GM18858 (cell line): ENCODE data around the gene DPF3.
"Not testable (repeated sequence)": the region's sequence is repeated elsewhere in the genome, so short reads cannot be mapped to it uniquely, and the experiment has no call there.

ENCODE experiments used
- ATAC-seq: cut with Tn5 transposase; IDR thresholded peaks from one replicate; pipeline ENCODE4 v1.9.1; 2021; ENCODE audit not compliant: unreplicated experiment

Gene DPF3

GRCh38 chr14:72881543-72881942, 12.4 kb downstream of the DPF3 start:
- ATAC-seq: no peak

DNA sequence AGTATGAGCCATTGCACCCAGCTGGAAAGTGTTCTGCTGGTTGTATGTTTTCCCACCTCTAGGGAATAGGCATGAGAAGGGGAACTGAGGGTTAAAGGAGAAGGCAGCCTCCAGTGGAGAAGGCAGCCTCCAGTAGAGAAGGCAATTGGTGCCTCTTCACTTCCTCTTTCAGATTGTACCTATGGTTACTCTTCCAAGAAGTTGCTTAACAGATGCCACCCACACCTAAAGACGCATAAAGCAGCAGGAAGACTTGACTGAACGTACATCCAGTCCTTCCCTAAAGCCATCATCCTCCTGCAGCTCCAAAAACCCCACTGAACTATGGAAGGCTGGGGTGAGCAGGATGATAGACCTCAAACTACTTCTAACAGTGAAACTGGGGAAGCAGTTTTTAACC, 13.1 kb downstream of the DPF3 start:
- ATAC-seq: no peak

- no peak for ATAC-seq
Measured at GRCh38 chr14:72880164-72880563, 13.7 kb downstream of the DPF3 start.

DNA sequence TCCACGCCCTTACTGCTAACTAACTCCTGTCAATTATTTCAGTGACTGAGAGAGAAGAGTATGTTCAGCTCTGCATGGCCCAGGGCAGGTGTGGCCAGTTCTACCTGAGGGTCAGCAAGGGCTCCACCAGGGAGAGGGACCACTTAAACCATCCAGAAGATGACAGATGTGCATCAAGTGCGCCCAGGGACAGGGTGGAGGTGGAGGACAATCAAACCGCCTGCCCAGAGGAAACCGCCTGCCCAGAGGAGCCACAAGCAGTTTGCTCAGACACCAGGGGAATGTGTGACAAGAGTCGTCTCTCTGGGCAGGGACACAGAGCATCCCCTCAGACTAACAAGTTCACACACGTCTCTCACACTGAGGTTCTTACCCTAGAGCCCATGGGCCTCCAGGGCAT, 14.5 kb downstream of the DPF3 start:
- ATAC-seq: no peak

GRCh38 chr14:72878746-72879145, 15.2 kb downstream of the DPF3 start:
- ATAC-seq: no peak

GRCh38 chr14:72876710-72877063, 17.2 kb downstream of the DPF3 start:
- no peak for ATAC-seq

DNA sequence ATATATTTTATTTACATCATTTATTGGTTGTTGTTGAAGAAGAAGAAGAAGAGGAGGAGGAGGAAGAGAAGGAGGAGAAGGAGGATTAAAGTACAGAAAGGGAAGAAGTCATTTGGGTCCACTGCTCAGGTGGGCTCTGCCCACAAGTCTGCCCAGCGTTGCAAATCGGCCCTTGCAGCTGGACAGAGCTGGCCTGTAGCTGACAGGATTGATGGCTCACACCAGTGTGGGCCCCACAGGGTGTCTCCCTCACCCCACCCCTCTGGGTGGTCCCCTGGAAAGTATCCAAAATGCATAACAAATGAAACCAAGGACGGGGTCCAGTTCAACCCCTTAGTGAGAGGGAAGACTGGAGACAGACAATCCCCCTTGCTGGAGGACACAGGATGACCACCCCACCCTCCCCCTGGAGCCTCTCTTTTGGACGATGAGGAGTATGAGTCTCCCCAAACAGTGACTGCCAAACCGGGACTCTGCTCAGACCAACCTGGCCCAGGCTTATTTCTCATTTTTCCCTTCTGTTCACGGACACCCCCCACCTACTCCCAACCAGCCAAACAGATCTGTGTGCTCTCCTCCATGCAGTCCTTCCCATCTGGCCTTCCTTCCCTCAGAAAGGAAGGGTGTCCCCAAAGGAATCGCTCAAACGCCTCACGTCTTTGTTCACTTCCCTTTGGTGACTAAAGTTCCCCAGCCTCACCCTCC, 17.7 kb downstream of the DPF3 start:
- ATAC-seq: no peak

DNA sequence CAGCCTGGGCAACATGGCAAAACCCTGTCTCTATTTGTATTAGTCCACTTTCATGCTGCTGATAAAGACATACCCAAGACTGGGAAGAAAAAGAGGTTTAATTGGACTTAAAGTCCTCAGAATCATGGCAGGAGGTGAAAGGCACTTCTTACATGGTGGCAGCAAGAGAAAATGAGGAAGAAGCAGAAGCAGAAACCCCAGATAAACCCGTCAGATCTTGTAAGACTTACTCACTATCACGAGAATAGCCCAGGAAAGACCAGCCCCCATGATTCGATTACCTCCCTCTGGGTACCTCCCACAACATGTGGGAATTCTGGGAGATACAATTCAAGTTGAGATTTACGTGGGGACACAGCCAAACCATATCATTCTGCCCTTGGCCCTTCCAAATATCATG, 23.0 kb downstream of the DPF3 start:
- not testable (repeated sequence) for ATAC-seq

- no peak for ATAC-seq
Measured at GRCh38 chr14:72869407-72870329, 24.2 kb downstream of the DPF3 start.

- ATAC-seq: no peak
Measured at GRCh38 chr14:72868500-72868899, 25.4 kb downstream of the DPF3 start.

DNA sequence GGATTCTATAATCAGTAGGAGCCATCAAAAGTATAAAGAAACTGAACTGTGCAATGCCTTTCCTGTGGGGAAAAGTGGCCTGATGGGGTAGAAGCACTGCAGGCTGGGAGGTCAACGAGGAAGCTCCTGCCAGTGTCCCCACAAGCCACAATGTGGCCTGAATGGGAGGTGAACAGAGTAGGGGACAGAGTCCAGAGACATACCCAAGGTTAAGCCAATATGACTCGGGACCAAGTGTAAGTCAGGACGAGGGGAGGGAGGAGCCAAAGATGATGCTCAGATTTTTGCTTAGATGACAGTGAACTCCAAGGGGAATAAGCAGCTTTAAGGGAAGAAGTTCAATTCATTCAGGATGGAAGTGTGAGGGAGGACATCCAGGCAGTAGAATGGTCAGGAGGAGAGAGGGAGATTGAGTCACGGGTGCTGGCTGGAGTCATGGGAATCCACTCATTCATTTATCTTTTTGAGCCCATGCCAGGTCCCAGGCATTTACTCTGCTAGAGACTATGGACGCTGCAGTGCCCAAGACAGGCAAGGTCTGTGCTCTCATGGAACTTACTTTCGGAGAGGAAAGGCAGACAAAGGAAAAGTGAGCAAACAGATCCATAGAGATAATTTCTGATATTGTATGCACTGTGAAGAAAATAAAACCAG, 29.1 kb downstream of the DPF3 start:
- ATAC-seq: no peak

GRCh38 chr14:72863216-72864006, 30.5 kb downstream of the DPF3 start:
- peak; percentile 49 for ATAC-seq

DNA sequence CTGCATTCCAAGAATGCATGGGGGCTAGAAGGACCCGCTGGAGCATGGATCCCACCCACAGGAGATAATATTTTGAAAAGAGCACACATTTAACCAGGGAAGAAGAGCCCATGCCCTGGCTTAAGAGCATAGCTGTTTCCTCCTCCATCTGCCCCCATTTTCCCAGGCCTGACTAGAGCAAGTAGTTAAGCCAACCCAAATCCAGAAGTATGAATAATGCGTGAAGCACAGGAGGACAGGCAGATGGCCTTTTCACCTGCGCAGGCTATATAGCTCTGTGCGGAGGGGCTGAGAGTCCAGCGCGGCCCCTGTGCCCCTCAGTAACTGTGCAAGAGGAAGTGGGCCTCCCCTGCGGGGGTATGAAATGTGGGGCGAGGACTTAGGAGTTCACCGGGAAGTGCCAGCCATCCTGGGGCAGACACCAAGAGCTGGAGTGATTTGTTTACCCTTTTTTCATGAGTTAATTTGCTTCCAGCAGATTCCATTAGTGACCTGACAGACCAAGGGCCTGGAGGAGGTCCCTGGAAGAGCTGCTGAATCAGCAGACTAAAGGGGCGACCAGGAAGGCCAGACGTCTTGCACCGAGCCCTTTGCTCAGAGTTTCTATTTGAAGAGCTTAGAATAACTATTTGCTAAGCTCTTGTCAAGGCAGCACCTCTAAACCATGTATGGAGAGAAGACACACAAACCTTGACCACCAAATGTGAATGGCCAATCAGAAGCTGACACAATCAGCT, 37.2 kb downstream of the DPF3 start:
- ATAC-seq: no peak

- ATAC-seq: no peak
Measured at GRCh38 chr14:72855913-72856312, 38.0 kb downstream of the DPF3 start.

- no peak for ATAC-seq
Measured at GRCh38 chr14:72852194-72852593, 41.7 kb downstream of the DPF3 start.

DNA sequence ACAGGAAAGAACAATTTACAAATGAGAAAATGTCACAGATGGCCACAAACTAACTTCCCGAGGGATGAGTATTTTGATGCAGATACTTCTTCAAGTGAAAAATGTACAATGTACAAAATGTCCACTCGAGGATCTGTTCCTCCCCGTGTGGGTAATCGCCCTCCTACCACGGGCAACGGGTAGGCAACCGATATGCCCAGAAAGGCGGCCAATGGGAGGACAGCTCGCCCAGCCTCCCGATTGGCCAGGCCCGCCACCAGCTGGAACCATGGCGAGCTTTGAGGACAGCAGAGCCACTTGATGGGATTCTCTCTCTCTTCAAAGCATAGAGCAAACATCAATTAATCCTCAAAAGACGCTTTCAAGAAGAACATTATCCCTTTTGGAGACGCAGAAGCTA, 42.3 kb downstream of the DPF3 start:
- no peak for ATAC-seq

DNA sequence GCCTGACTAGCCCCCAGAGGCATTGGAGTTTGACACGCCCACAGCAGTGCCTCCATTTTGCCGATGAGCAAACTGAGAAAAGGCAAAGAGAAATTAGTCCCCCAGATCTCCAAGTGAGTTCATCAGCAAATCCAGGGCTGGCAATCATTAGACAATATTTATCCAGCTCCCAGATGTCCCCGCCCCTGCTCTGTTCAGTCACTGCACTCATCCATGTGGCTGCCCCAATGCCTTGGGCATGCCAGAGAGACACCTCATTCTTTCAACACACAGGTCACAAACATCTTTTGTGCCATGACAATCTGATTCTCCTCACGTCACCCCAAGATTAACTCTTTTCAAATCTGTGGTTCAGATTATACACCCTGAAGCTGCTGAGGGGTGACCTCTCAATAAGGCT, 43.5 kb downstream of the DPF3 start:
- ATAC-seq: no peak

- no peak for ATAC-seq
Measured at GRCh38 chr14:72849222-72849621, 44.7 kb downstream of the DPF3 start.

- ATAC-seq: no peak
Measured at GRCh38 chr14:72847721-72848120, 46.2 kb downstream of the DPF3 start.

DNA sequence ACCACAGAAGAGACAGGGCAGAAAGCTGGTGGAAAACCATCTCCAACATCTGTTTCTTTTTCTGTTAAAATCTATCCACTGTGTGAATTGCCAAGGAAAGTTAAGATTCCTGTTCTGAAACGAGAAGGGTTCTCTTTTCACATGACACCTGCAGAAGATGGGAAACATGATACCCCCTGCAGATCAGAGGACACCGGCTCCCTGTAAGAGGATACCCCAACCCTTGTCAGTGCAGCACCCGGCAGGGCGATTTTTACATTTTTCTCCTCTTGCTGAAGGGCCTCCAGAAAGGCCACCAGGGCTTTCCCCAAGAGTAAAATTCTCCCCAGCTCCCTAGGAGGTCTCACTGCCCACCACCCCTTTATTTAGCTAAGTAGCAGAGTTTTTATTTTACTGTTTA, 48.2 kb downstream of the DPF3 start:
- no peak for ATAC-seq
